ENCODE results near the gene WBP2NL. TPM values are rescaled to one million over a fixed set of nuclear protein-coding genes. Genes with fewer than 3 reads are reported as not detected.

The WBP2NL gene
- total RNA-seq, 4 donors from 2014 or later: 0.33 to 1.0 (median 0.45) TPM; not detected in 1

GRCh38 chr22:41983513-41984405 lies 14.8 kb upstream of the WBP2NL start:
- Histone ChIP-seq H3K36me3 (no peaks in the 10 kb centered on the region), H3K4me1 (no peaks in the 10 kb centered on the region), H3K27me3 (peaks cover 0 to 10% (median 0%) of the 10 kb centered on the region in 4 donors), H3K27ac (replicated peaks in 1 of 4) (no peak overlapping the region), H3K9me3 (no peaks in the 10 kb centered on the region), H3K4me3 (no peak overlapping the region)
- no peak for TF ChIP-seq CTCF (IDR thresholded peaks at IDR 0.05)
- no peak for TF ChIP-seq EP300 (IDR thresholded peaks at IDR 0.05)
- no peak for TF ChIP-seq POLR2A (IDR thresholded peaks at IDR 0.05; ENCODE audit: low read depth)
- no peak for TF ChIP-seq POLR2AphosphoS5 (IDR thresholded peaks at IDR 0.05)
- DNase-seq (ENCODE audit: extremely low spot score): no peak
- intact Hi-C loops (cut with DNase I): no loop called here
- 86% methylated on average over 6 of the region's 6 CpGs for WGBS

GRCh38 chr22:41987276-41987675 lies 11.3 kb upstream of the WBP2NL start:
- Histone ChIP-seq H3K36me3 (no peaks in the 10 kb centered on the region), H3K4me3 (no peak overlapping the region), H3K9me3 (no peaks in the 10 kb centered on the region), H3K27me3 (no peaks in the 10 kb centered on the region), H3K4me1 (no peaks in the 10 kb centered on the region), H3K27ac (replicated peaks in 1 of 4) (no peak overlapping the region)
- no peak for DNase-seq (ENCODE audit: extremely low spot score)
- intact Hi-C loops (cut with DNase I): no loop called here
- TF ChIP-seq POLR2AphosphoS5 (IDR thresholded peaks at IDR 0.05) (no peak), POLR2A (IDR thresholded peaks at IDR 0.05; ENCODE audit: low read depth) (no peak), CTCF (IDR thresholded peaks at IDR 0.05) (no peak), EP300 (IDR thresholded peaks at IDR 0.05) (no peak)
- 89% methylated on average over 5 of the region's 5 CpGs for WGBS

GRCh38 chr22:41989246-41989645 lies 9.3 kb upstream of the WBP2NL start:
- Histone ChIP-seq H3K27ac (replicated peaks in 1 of 4) (no peak overlapping the region), H3K4me1 (no peaks in the 10 kb centered on the region), H3K4me3 (no peak overlapping the region), H3K36me3 (no peaks in the 10 kb centered on the region), H3K27me3 (no peaks in the 10 kb centered on the region), H3K9me3 (no peaks in the 10 kb centered on the region)
- DNase-seq (ENCODE audit: extremely low spot score): no peak
- intact Hi-C loops (cut with DNase I): no loop called here
- 87% methylated on average over 4 of the region's 4 CpGs for WGBS
- no peak for TF ChIP-seq POLR2A (IDR thresholded peaks at IDR 0.05; ENCODE audit: low read depth)
- TF ChIP-seq POLR2AphosphoS5 (IDR thresholded peaks at IDR 0.05): no peak
- TF ChIP-seq EP300 (IDR thresholded peaks at IDR 0.05): no peak
- no peak for TF ChIP-seq CTCF (IDR thresholded peaks at IDR 0.05)

- no peaks in the 10 kb centered on the region for H3K36me3 ChIP-seq
- intact Hi-C loops (cut with DNase I): no loop called here
- H3K4me1 ChIP-seq: no peaks in the 10 kb centered on the region
- TF ChIP-seq POLR2AphosphoS5 (IDR thresholded peaks at IDR 0.05) (no peak), POLR2A (IDR thresholded peaks at IDR 0.05; ENCODE audit: low read depth) (no peak), CTCF (IDR thresholded peaks at IDR 0.05) (no peak), EP300 (IDR thresholded peaks at IDR 0.05) (no peak)
- DNase-seq (ENCODE audit: extremely low spot score): no peak
- no peak overlapping the region for H3K27ac ChIP-seq (replicated peaks in 1 of 4)
- no peaks in the 10 kb centered on the region for H3K9me3 ChIP-seq
- H3K4me3 ChIP-seq: no peak overlapping the region
- 96% methylated on average over 7 of the region's 7 CpGs for WGBS
- H3K27me3 ChIP-seq: no peaks in the 10 kb centered on the region
Observed at GRCh38 chr22:41991111-41991510, 7.5 kb upstream of the WBP2NL start.
